ENCODE results near the gene TRIP10. TPM values are rescaled to one million over a fixed set of nuclear protein-coding genes. Genes with fewer than 3 reads are reported as not detected.

The TRIP10 gene
- total and polyA plus RNA-seq, 4 donors = 60.8 to 97.3 (median 79.8) TPM

DNA sequence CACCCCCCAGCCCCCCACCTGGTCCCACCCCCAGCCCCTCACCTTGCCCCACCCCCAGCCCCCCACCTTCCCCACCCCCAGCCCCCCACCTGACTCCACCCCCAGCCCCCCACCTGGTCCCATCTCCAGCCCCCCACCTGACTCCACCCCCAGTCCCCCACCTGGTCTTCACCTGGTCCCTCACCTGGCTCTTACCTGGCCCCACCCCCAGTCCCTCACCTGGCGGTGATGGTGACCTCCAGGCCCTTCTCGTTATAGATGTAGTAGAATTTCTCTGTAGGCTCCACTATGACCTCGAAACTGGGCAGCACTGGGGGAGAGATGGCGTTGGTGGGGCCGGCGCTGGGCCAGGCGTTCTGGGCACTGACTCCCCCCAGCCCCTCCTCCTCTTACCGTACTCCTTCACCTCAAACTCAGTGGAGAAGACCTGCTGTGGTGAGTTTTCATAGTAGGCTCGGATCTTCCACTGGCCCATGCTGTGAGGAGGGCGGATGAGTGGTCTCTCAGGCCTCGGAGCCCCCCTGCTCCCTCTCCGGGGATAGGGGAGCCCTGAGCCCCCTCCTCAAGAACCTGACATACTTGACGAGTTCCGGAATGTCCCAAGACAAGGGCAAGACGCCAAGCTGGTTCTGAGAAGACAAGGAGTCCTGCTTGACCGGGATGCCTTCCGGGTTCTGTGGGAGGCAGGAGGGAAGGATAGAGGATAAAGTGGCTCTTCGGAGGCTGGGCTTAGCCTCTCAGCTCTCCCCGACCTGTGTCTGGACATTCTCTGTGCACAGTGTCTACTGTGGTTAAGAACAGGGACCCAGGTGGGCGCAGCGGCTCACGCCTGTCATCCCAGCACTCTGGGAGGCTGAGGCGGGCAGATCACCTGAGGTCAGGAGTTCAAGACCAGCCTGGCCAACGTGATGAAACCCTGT is 25.4 kb upstream of the TRIP10 start:
- Histone ChIP-seq H3K9ac (ENCODE audit: insufficient read depth in 1 of 2, low read length in 2 of 2) (no peak overlapping the region), H3K4me1 (ENCODE audit: control insufficient read depth in 5 of 5, insufficient read depth in 5 of 5, low read length in 5 of 5) (peaks cover 0 to 2% (median 0%) of the 10 kb centered on the region in 5 donors), H3K27ac (ENCODE audit: low read depth in 1 of 2, low read length in 1 of 2) (no peak overlapping the region), H3K4me3 (no peak overlapping the region), H3K27me3 (ENCODE audit: control insufficient read depth in 3 of 3, insufficient read depth in 3 of 3, low read length in 2 of 3) (peaks cover 0 to 26% (median 16%) of the 10 kb centered on the region in 3 donors), H3K36me3 (ENCODE audit: control insufficient read depth in 4 of 4, insufficient read depth in 4 of 4, low read length in 4 of 4) (peaks cover 0 to 8% (median 3%) of the 10 kb centered on the region in 4 donors), H3K9me3 (ENCODE audit: control insufficient read depth in 4 of 4, insufficient read depth in 3 of 4, low read length in 3 of 4) (peaks cover 0 to 2% (median 0%) of the 10 kb centered on the region in 4 donors)
- 61 to 77% methylated on average over 24 of the region's 24 CpGs for WGBS, 2 donors
- DNase-seq (no peak), ATAC-seq (ENCODE audit: insufficient read depth, low FRiP score) (no peak)
- TF ChIP-seq CTCF (IDR thresholded peaks at IDR 0.05; ENCODE audit: control extremely low read depth, extremely low read depth) = no peak

- Histone ChIP-seq H3K36me3 (ENCODE audit: control insufficient read depth in 4 of 4, insufficient read depth in 4 of 4, low read length in 4 of 4) (peaks cover 0 to 6% (median 3%) of the 10 kb centered on the region in 4 donors), H3K9ac (ENCODE audit: insufficient read depth in 1 of 2, low read length in 2 of 2) (no peak overlapping the region), H3K27ac (ENCODE audit: low read depth in 1 of 2, low read length in 1 of 2) (no peak overlapping the region), H3K9me3 (ENCODE audit: control insufficient read depth in 4 of 4, insufficient read depth in 3 of 4, low read length in 3 of 4) (peaks cover 0 to 2% (median 0%) of the 10 kb centered on the region in 4 donors), H3K4me1 (ENCODE audit: control insufficient read depth in 5 of 5, insufficient read depth in 5 of 5, low read length in 5 of 5) (peaks cover 0 to 6% (median 0%) of the 10 kb centered on the region in 5 donors), H3K4me3 (no peak overlapping the region), H3K27me3 (ENCODE audit: control insufficient read depth in 3 of 3, insufficient read depth in 3 of 3, low read length in 2 of 3) (peaks cover 0 to 19% (median 12%) of the 10 kb centered on the region in 3 donors)
- 85 to 94% methylated on average over 11 of the region's 11 CpGs for WGBS, 2 donors
- no peak for DNase-seq
- no peak for TF ChIP-seq CTCF (IDR thresholded peaks at IDR 0.05; ENCODE audit: control extremely low read depth, extremely low read depth)
- ATAC-seq (ENCODE audit: insufficient read depth, low FRiP score) = no peak
These were observed 24.5 kb upstream of the TRIP10 start for GRCh38 chr19:6714749-6715555.

- Histone ChIP-seq H3K9ac (ENCODE audit: insufficient read depth in 1 of 2, low read length in 2 of 2) (no peak overlapping the region), H3K4me1 (ENCODE audit: control insufficient read depth in 5 of 5, insufficient read depth in 5 of 5, low read length in 5 of 5) (peaks cover 0 to 7% (median 0%) of the 10 kb centered on the region in 5 donors), H3K27ac (ENCODE audit: low read depth in 1 of 2, low read length in 1 of 2) (no peak overlapping the region), H3K27me3 (ENCODE audit: control insufficient read depth in 3 of 3, insufficient read depth in 3 of 3, low read length in 2 of 3) (peaks cover 0 to 3% (median 2%) of the 10 kb centered on the region in 3 donors), H3K4me3 (no peak overlapping the region), H3K36me3 (ENCODE audit: control insufficient read depth in 4 of 4, insufficient read depth in 4 of 4, low read length in 4 of 4) (peaks cover 0 to 6% (median 2%) of the 10 kb centered on the region in 4 donors), H3K9me3 (ENCODE audit: control insufficient read depth in 4 of 4, insufficient read depth in 3 of 4, low read length in 3 of 4) (peaks cover 0 to 2% (median 0%) of the 10 kb centered on the region in 4 donors)
- 67 to 74% methylated on average over 6 of the region's 6 CpGs for WGBS, 2 donors
- ATAC-seq (ENCODE audit: insufficient read depth, low FRiP score) (no peak), DNase-seq (no peak)
- no peak for TF ChIP-seq CTCF (IDR thresholded peaks at IDR 0.05; ENCODE audit: control extremely low read depth, extremely low read depth)
These were observed 22.9 kb upstream of the TRIP10 start for GRCh38 chr19:6716610-6716970.

All from lung (tissue), 12 donors.